Astrocyte (in vitro differentiated cells and primary cell): ENCODE results near the gene TEAD1.

Source experiments
- EZH2 ChIP-seq: IDR thresholded peaks from 2 replicates; pipeline ENCODE4 v1.6.1; 2012; ENCODE audit warnings: mild to moderate bottlenecking, low read length, inconsistent platforms; ENCODE audit not compliant: insufficient read depth
- TF ChIP-seq, protein P1 (sequence below): IDR thresholded peaks from 2 replicates; pipeline ENCODE4 v1.5.1; 2011; ENCODE audit warnings: low read depth, mild to moderate bottlenecking, inconsistent platforms, low read length, moderate library complexity; ENCODE audit not compliant: insufficient read depth

DNA sequence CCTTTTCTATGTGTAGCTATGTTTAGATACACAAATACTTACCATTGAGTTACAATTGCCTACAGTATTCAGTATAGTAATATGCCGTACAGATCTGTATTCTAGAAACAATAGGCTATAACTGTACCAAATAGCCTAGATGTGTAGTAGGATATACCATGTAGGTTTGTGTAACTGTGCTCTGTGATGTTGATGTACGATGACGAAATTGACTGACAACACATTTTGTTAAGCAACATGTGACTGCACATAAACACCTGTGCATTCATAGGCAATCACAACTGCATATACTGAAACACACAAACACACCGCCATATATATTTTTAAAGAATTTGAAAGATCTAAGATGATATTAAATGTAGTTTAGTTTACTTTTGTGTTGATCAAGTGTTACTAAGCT, 60.4 kb downstream of the TEAD1 start:
- TF ChIP-seq, protein P1, sequence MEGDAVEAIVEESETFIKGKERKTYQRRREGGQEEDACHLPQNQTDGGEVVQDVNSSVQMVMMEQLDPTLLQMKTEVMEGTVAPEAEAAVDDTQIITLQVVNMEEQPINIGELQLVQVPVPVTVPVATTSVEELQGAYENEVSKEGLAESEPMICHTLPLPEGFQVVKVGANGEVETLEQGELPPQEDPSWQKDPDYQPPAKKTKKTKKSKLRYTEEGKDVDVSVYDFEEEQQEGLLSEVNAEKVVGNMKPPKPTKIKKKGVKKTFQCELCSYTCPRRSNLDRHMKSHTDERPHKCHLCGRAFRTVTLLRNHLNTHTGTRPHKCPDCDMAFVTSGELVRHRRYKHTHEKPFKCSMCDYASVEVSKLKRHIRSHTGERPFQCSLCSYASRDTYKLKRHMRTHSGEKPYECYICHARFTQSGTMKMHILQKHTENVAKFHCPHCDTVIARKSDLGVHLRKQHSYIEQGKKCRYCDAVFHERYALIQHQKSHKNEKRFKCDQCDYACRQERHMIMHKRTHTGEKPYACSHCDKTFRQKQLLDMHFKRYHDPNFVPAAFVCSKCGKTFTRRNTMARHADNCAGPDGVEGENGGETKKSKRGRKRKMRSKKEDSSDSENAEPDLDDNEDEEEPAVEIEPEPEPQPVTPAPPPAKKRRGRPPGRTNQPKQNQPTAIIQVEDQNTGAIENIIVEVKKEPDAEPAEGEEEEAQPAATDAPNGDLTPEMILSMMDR = no peak
- TF ChIP-seq EZH2 = no peak
